NCI-H146 (cell line): ENCODE data around the gene FAM111A.

Source experiments
- DNase-seq: peaks from one replicate; lab custom pipeline; 2025; lab: John Stamatoyannopoulos, UW

FAM111A gene

GRCh38 chr11:59200423-59200746 is 57.7 kb downstream of the FAM111A start:
- no peak for DNase-seq

- DNase-seq: no peak
Observed at GRCh38 chr11:59201353-59201752, 58.7 kb downstream of the FAM111A start.
